MM.1S (cell line): ENCODE results near the gene SCFD2.

ENCODE experiments used
- DNase-seq: peaks from one replicate; pipeline ENCODE4 v3.0.0-alpha.2; 2015
- H2AFZ ChIP-seq: fragments of 300-600 bp; sonication (generic); 2 replicates; pipeline ENCODE4 v1.6.0; 2016; ENCODE audit warnings: antibody characterized with exemption, low read length
- H3F3A ChIP-seq: fragments of 300-600 bp; sonication (generic); 2 replicates; pipeline ENCODE4 v1.6.1; 2016; ENCODE audit warnings: mild to moderate bottlenecking, antibody characterized with exemption, low read length, moderate library complexity, mixed read lengths; ENCODE audit not compliant: insufficient read depth
- H3K27ac ChIP-seq: fragments of 300-600 bp; sonication (generic); 2 replicates; pipeline ENCODE4 v1.5.1; 2016; ENCODE audit warnings: mild to moderate bottlenecking, low read length
- H3K27me3 ChIP-seq: fragments of 300-600 bp; sonication (generic); replicated peaks from 2 replicates; pipeline ENCODE4 v1.6.0; 2016; ENCODE audit warnings: low read length; ENCODE audit not compliant: insufficient read depth
- H3K36me3 ChIP-seq: fragments of 300-600 bp; sonication (generic); replicated peaks from 2 replicates; pipeline ENCODE4 v1.6.1; 2016; ENCODE audit warnings: mild to moderate bottlenecking, low read length, mixed read lengths; ENCODE audit not compliant: insufficient read depth
- H3K4me1 ChIP-seq: fragments of 300-600 bp; sonication (generic); 2 replicates; pipeline ENCODE4 v1.6.1; 2016; ENCODE audit warnings: low read length, mixed read lengths
- H3K4me2 ChIP-seq: fragments of 300-600 bp; sonication (generic); 2 replicates; pipeline ENCODE4 v1.6.0; 2016; ENCODE audit warnings: low read depth, low read length
- H3K4me3 ChIP-seq: fragments of 300-600 bp; sonication (generic); 2 replicates; pipeline ENCODE4 v1.5.1; 2016; ENCODE audit warnings: low read length, mixed read lengths
- H3K79me2 ChIP-seq: fragments of 300-600 bp; sonication (generic); 2 replicates; pipeline ENCODE4 v1.6.1; 2016; ENCODE audit warnings: mixed run types, low read length, mixed read lengths
- H3K9ac ChIP-seq: fragments of 300-600 bp; sonication (generic); 2 replicates; pipeline ENCODE4 v1.6.1; 2016; ENCODE audit warnings: low read length, mixed read lengths
- H3K9me2 ChIP-seq: fragments of 300-600 bp; sonication (generic); replicated peaks from 2 replicates; pipeline ENCODE4 v1.6.1; 2016; ENCODE audit warnings: mild to moderate bottlenecking, low read length, mixed read lengths; ENCODE audit not compliant: insufficient read depth
- H3K9me3 ChIP-seq: fragments of 300-600 bp; sonication (generic); replicated peaks from 2 replicates; pipeline ENCODE4 v1.6.1; 2016; ENCODE audit warnings: mild to moderate bottlenecking, low read length, mixed read lengths; ENCODE audit not compliant: insufficient read depth
- H4K20me1 ChIP-seq: fragments of 300-600 bp; sonication (generic); 2 replicates; pipeline ENCODE4 v1.6.1; 2016; ENCODE audit warnings: mild to moderate bottlenecking, low read length, moderate library complexity, mixed read lengths; ENCODE audit not compliant: insufficient read depth
- EZH2 ChIP-seq: fragments of 300-600 bp; sonication (generic); optimal IDR thresholded peaks from 2 replicates; pipeline ENCODE3; 2017; ENCODE audit warnings: low read depth, mild to moderate bottlenecking, antibody characterized with exemption, low read length, mixed read lengths
- EZH2phosphoT487 ChIP-seq: fragments of 300-600 bp; sonication (generic); IDR thresholded peaks from 2 replicates; pipeline ENCODE4 v1.6.1; 2018; ENCODE audit warnings: antibody characterized with exemption, low read length
- TF ChIP-seq, protein P1 (sequence below): fragments of 300-600 bp; sonication (generic); IDR thresholded peaks from 2 replicates; pipeline ENCODE4 v1.5.1; 2016; ENCODE audit warnings: antibody characterized with exemption, low read length, mixed read lengths

Gene SCFD2

DNA sequence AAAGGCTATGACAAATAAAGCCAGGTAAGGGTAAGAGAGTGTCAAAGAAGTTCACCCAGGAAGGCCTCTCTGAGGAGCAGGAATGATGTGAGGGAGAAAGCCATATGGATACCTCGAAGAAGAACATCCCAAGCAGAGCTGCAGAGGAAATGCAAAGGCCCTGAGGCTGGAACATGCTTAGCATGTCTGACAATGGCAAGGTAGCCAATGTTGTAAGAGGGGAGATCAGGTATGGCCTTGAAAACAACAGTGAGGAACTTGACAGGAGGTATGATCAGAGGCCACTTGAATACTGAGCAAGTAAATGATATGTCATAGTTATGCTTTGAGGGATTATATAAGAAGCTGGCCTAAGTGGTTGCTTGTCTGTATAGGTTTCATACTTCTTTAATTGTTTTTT lies 3.8 kb downstream of the SCFD2 start:
- Histone ChIP-seq H3K27ac (no peak overlapping the region), H3K4me3 (no peak overlapping the region)

DNA sequence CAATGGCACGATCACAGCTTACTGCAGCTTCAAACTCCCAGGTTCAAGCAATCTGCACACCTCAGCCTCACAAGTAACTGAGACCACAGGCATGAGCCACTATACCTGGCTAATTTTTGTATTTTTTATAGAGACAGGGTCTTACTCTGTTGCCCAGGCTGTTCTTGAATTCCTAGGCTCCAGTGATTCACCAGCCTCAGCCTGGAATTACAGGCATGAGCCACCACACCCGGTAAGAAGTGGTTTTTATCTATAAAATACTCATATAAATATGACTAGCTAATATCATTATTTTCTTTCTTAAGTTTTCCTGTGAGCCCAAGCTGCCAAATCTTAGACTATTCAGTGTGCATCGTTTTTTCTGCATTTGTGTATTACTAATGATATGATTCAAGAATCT lies 4.4 kb downstream of the SCFD2 start:
- no peaks in the 10 kb centered on the region for H3K9me3 ChIP-seq
- H3K4me2 ChIP-seq, result no peak overlapping the region; the same call in 1 of the 2 replicates
- DNase-seq, result no peak
- no peak overlapping the region for H2AFZ ChIP-seq
- no peaks in the 10 kb centered on the region for H3K9me2 ChIP-seq
- H3K79me2 ChIP-seq, result peaks cover 92% of the 10 kb centered on the region
- no peak overlapping the region for H3K27ac ChIP-seq
- H3K36me3 ChIP-seq, result no peaks in the 10 kb centered on the region
- H3K27me3 ChIP-seq, result no peaks in the 10 kb centered on the region
- no peak overlapping the region for H3K4me3 ChIP-seq
- H3K9ac ChIP-seq, result no peak overlapping the region
- no peak for TF ChIP-seq EZH2phosphoT487
- TF ChIP-seq, protein P1, sequence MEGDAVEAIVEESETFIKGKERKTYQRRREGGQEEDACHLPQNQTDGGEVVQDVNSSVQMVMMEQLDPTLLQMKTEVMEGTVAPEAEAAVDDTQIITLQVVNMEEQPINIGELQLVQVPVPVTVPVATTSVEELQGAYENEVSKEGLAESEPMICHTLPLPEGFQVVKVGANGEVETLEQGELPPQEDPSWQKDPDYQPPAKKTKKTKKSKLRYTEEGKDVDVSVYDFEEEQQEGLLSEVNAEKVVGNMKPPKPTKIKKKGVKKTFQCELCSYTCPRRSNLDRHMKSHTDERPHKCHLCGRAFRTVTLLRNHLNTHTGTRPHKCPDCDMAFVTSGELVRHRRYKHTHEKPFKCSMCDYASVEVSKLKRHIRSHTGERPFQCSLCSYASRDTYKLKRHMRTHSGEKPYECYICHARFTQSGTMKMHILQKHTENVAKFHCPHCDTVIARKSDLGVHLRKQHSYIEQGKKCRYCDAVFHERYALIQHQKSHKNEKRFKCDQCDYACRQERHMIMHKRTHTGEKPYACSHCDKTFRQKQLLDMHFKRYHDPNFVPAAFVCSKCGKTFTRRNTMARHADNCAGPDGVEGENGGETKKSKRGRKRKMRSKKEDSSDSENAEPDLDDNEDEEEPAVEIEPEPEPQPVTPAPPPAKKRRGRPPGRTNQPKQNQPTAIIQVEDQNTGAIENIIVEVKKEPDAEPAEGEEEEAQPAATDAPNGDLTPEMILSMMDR, result no peak
- no peak for TF ChIP-seq EZH2
- peaks cover 3% of the 10 kb centered on the region; the same call in 1 of the 2 replicates for H3F3A ChIP-seq
- H3K4me1 ChIP-seq, result peaks cover 11% of the 10 kb centered on the region; the same call in 1 of the 2 replicates
- H4K20me1 ChIP-seq, result no peaks in the 10 kb centered on the region; the same call in 1 of the 2 replicates

More for the DNA sequence above, 3.8 kb downstream of the SCFD2 start:
- peaks cover 16% of the 10 kb centered on the region for H3K4me1 ChIP-seq
- DNase-seq, result no peak
- H3K9ac ChIP-seq, result no peak overlapping the region
- H3K79me2 ChIP-seq, result peaks cover 86% of the 10 kb centered on the region
- no peaks in the 10 kb centered on the region for H3K9me2 ChIP-seq
- no peaks in the 10 kb centered on the region for H3K9me3 ChIP-seq
- no peaks in the 10 kb centered on the region; the same call in 1 of the 2 replicates for H4K20me1 ChIP-seq
- H3K36me3 ChIP-seq, result no peaks in the 10 kb centered on the region
- peak overlapping the region; percentile 42 for H3K4me2 ChIP-seq
- TF ChIP-seq EZH2phosphoT487 (no peak), EZH2 (no peak)
- no peak overlapping the region for H2AFZ ChIP-seq
- peaks cover 3% of the 10 kb centered on the region; the same call in 1 of the 2 replicates for H3F3A ChIP-seq
- no peaks in the 10 kb centered on the region for H3K27me3 ChIP-seq

DNA sequence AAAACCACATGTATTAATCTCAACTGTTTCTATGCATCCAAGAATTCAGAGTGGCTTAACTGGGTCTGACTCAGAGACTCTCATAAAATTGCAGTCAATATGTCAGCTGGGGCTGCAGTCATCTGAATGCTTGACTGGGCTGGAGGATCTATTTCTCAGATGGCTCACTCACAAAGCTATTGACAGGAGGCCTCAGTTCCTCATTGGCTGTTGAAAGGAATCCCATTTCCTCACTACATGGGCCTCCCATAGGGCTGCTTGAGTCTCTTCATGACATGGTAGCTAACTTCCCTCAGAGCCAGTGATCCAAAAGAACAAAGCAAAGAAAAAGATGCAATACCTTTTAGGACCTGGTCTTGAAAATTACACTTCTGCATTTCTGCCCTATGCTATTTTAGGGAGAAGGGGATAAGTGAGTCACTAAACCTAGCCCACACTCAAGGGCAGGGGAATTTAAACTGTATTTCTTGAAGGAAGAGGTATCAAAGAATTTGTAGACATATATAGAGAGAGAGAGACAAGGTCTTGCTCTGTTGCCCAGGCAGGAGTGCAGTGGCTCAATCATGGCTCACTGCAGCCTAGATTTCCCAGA lies 9.8 kb downstream of the SCFD2 start:
- peaks cover 75% of the 10 kb centered on the region for H3K79me2 ChIP-seq
- H3K9me2 ChIP-seq, result no peaks in the 10 kb centered on the region
- no peak for DNase-seq
- no peak overlapping the region for H2AFZ ChIP-seq
- TF ChIP-seq, protein P1, result no peak
- no peak for TF ChIP-seq EZH2phosphoT487
- TF ChIP-seq EZH2, result no peak
- H3K4me1 ChIP-seq, result no peaks in the 10 kb centered on the region
- H3K4me3 ChIP-seq, result no peak overlapping the region
- H3K27me3 ChIP-seq, result no peaks in the 10 kb centered on the region
- H3K9me3 ChIP-seq, result no peaks in the 10 kb centered on the region
- H3K27ac ChIP-seq, result no peak overlapping the region
- no peaks in the 10 kb centered on the region for H4K20me1 ChIP-seq
- no peaks in the 10 kb centered on the region; the same call in 1 of the 2 replicates for H3K36me3 ChIP-seq
- no peak overlapping the region for H3K9ac ChIP-seq
- no peak overlapping the region for H3K4me2 ChIP-seq
- H3F3A ChIP-seq, result no peaks in the 10 kb centered on the region
